ENCODE data around the gene CHD2. TPM values are rescaled to one million over a fixed set of nuclear protein-coding genes. Genes with fewer than 3 reads are reported as not detected.

CHD2 gene
- polyA plus RNA-seq, 2 donors, result 25.8 to 32.8 TPM

- Histone ChIP-seq H3K4me1 (ENCODE audit: control insufficient read depth in 2 of 2, insufficient read depth in 2 of 2, low read length in 1 of 2) (peaks cover 0 to 3% of the 10 kb centered on the region in 2 donors), H3K4me3 (ENCODE audit: low read depth in 1 of 2, low read length in 2 of 2) (no peak overlapping the region), H3K9me3 (ENCODE audit: control insufficient read depth in 2 of 2, insufficient read depth in 1 of 2, low read depth in 1 of 2, low read length in 1 of 2) (no peaks in the 10 kb centered on the region), H3K27me3 (ENCODE audit: control insufficient read depth in 1 of 2, insufficient read depth in 2 of 2, low read length in 2 of 2) (no peaks in the 10 kb centered on the region), H3K27ac (ENCODE audit: low read depth in 2 of 2, low read length in 1 of 2) (no peak overlapping the region), H3K36me3 (ENCODE audit: control insufficient read depth in 2 of 2, insufficient read depth in 2 of 2, low read length in 1 of 2) (peaks cover 0 to 4% of the 10 kb centered on the region in 2 donors)
These were observed 3.6 kb upstream of the CHD2 start for GRCh38 chr15:92896561-92896960.

- Histone ChIP-seq H3K27ac (ENCODE audit: low read depth in 2 of 2, low read length in 1 of 2) (no peak overlapping the region), H3K27me3 (ENCODE audit: control insufficient read depth in 1 of 2, insufficient read depth in 2 of 2, low read length in 2 of 2) (no peaks in the 10 kb centered on the region), H3K4me1 (ENCODE audit: control insufficient read depth in 2 of 2, insufficient read depth in 2 of 2, low read length in 1 of 2) (peaks cover 0 to 3% of the 10 kb centered on the region in 2 donors), H3K36me3 (ENCODE audit: control insufficient read depth in 2 of 2, insufficient read depth in 2 of 2, low read length in 1 of 2) (peaks cover 0 to 4% of the 10 kb centered on the region in 2 donors), H3K4me3 (ENCODE audit: low read depth in 1 of 2, low read length in 2 of 2) (no peak overlapping the region), H3K9me3 (ENCODE audit: control insufficient read depth in 2 of 2, insufficient read depth in 1 of 2, low read depth in 1 of 2, low read length in 1 of 2) (no peaks in the 10 kb centered on the region)
- 78 to 79% methylated on average over 1 of the region's 1 CpG for WGBS, 2 donors
These were observed 2.5 kb upstream of the CHD2 start for GRCh38 chr15:92897620-92898019.

GRCh38 chr15:92898988-92899582 lies 1.0 kb upstream of the CHD2 start:
- peaks cover 0 to 3% of the 10 kb centered on the region in 2 donors for H3K4me1 ChIP-seq (ENCODE audit: control insufficient read depth in 2 of 2, insufficient read depth in 2 of 2, low read length in 1 of 2)
- no peaks in the 10 kb centered on the region for H3K9me3 ChIP-seq (ENCODE audit: control insufficient read depth in 2 of 2, insufficient read depth in 1 of 2, low read depth in 1 of 2, low read length in 1 of 2)
- H3K27ac ChIP-seq (ENCODE audit: low read depth in 2 of 2, low read length in 1 of 2), result no peak overlapping the region
- no peaks in the 10 kb centered on the region for H3K36me3 ChIP-seq (ENCODE audit: control insufficient read depth in 2 of 2, insufficient read depth in 2 of 2, low read length in 1 of 2)
- H3K4me3 ChIP-seq (ENCODE audit: low read depth in 1 of 2, low read length in 2 of 2), result no peak overlapping the region
- no peaks in the 10 kb centered on the region for H3K27me3 ChIP-seq (ENCODE audit: control insufficient read depth in 1 of 2, insufficient read depth in 2 of 2, low read length in 2 of 2)
- 87 to 88% methylated on average over 5 of the region's 5 CpGs for whole genome bisulfite sequencing, 2 donors

GRCh38 chr15:92899601-92899947 lies 550 bp upstream of the CHD2 start:
- 80 to 89% methylated on average over 1 of the region's 1 CpG for WGBS, 2 donors
- H3K4me3 ChIP-seq (ENCODE audit: low read depth in 1 of 2, low read length in 2 of 2), result no peak overlapping the region
- H3K27me3 ChIP-seq (ENCODE audit: control insufficient read depth in 1 of 2, insufficient read depth in 2 of 2, low read length in 2 of 2), result no peaks in the 10 kb centered on the region
- peaks cover 0 to 2% of the 10 kb centered on the region in 2 donors for H3K4me1 ChIP-seq (ENCODE audit: control insufficient read depth in 2 of 2, insufficient read depth in 2 of 2, low read length in 1 of 2)
- H3K27ac ChIP-seq (ENCODE audit: low read depth in 2 of 2, low read length in 1 of 2), result peak overlapping the region; percentile 97 to 98
- H3K9me3 ChIP-seq (ENCODE audit: control insufficient read depth in 2 of 2, insufficient read depth in 1 of 2, low read depth in 1 of 2, low read length in 1 of 2), result no peaks in the 10 kb centered on the region
- H3K36me3 ChIP-seq (ENCODE audit: control insufficient read depth in 2 of 2, insufficient read depth in 2 of 2, low read length in 1 of 2), result no peaks in the 10 kb centered on the region

GRCh38 chr15:92900731-92901071 lies 577 bp downstream of the CHD2 start:
- Histone ChIP-seq H3K9me3 (ENCODE audit: control insufficient read depth in 2 of 2, insufficient read depth in 1 of 2, low read depth in 1 of 2, low read length in 1 of 2) (no peaks in the 10 kb centered on the region), H3K36me3 (ENCODE audit: control insufficient read depth in 2 of 2, insufficient read depth in 2 of 2, low read length in 1 of 2) (no peaks in the 10 kb centered on the region), H3K4me1 (ENCODE audit: control insufficient read depth in 2 of 2, insufficient read depth in 2 of 2, low read length in 1 of 2) (no peaks in the 10 kb centered on the region), H3K4me3 (ENCODE audit: low read depth in 1 of 2, low read length in 2 of 2) (peak overlapping the region in 1 of 2 donors; percentile 87), H3K27ac (ENCODE audit: low read depth in 2 of 2, low read length in 1 of 2) (peak overlapping the region in 1 of 2 donors; percentile 97), H3K27me3 (ENCODE audit: control insufficient read depth in 1 of 2, insufficient read depth in 2 of 2, low read length in 2 of 2) (no peaks in the 10 kb centered on the region)
- WGBS, 2 donors, result 0 to 1% methylated on average over 6 of the region's 6 CpGs

- no peaks in the 10 kb centered on the region for H3K9me3 ChIP-seq (ENCODE audit: control insufficient read depth in 2 of 2, insufficient read depth in 1 of 2, low read depth in 1 of 2, low read length in 1 of 2)
- 0% methylated on average over 8 of the region's 8 CpGs for WGBS, 2 donors
- peak overlapping the region in 1 of 2 donors; percentile 87 for H3K4me3 ChIP-seq (ENCODE audit: low read depth in 1 of 2, low read length in 2 of 2)
- peak overlapping the region in 1 of 2 donors; percentile 91 for H3K27ac ChIP-seq (ENCODE audit: low read depth in 2 of 2, low read length in 1 of 2)
- H3K27me3 ChIP-seq (ENCODE audit: control insufficient read depth in 1 of 2, insufficient read depth in 2 of 2, low read length in 2 of 2), result no peaks in the 10 kb centered on the region
- H3K4me1 ChIP-seq (ENCODE audit: control insufficient read depth in 2 of 2, insufficient read depth in 2 of 2, low read length in 1 of 2), result no peaks in the 10 kb centered on the region
- no peaks in the 10 kb centered on the region for H3K36me3 ChIP-seq (ENCODE audit: control insufficient read depth in 2 of 2, insufficient read depth in 2 of 2, low read length in 1 of 2)
These were observed 1.1 kb downstream of the CHD2 start for GRCh38 chr15:92901072-92901761.

GRCh38 chr15:92901995-92902394 lies 1.9 kb downstream of the CHD2 start:
- Histone ChIP-seq H3K9me3 (ENCODE audit: control insufficient read depth in 2 of 2, insufficient read depth in 1 of 2, low read depth in 1 of 2, low read length in 1 of 2) (no peaks in the 10 kb centered on the region), H3K4me1 (ENCODE audit: control insufficient read depth in 2 of 2, insufficient read depth in 2 of 2, low read length in 1 of 2) (no peaks in the 10 kb centered on the region)

GRCh38 chr15:92902737-92903593 lies 2.8 kb downstream of the CHD2 start:
- peak overlapping the region in 1 of 2 donors; percentile 68 for H3K4me3 ChIP-seq (ENCODE audit: low read depth in 1 of 2, low read length in 2 of 2)
- WGBS, 2 donors, result 1 to 4% methylated on average over 4 of the region's 4 CpGs
- H3K4me1 ChIP-seq (ENCODE audit: control insufficient read depth in 2 of 2, insufficient read depth in 2 of 2, low read length in 1 of 2), result no peaks in the 10 kb centered on the region
- H3K27me3 ChIP-seq (ENCODE audit: control insufficient read depth in 1 of 2, insufficient read depth in 2 of 2, low read length in 2 of 2), result no peaks in the 10 kb centered on the region
- H3K27ac ChIP-seq (ENCODE audit: low read depth in 2 of 2, low read length in 1 of 2), result peak overlapping the region in 1 of 2 donors; percentile 82
- no peaks in the 10 kb centered on the region for H3K36me3 ChIP-seq (ENCODE audit: control insufficient read depth in 2 of 2, insufficient read depth in 2 of 2, low read length in 1 of 2)
- no peaks in the 10 kb centered on the region for H3K9me3 ChIP-seq (ENCODE audit: control insufficient read depth in 2 of 2, insufficient read depth in 1 of 2, low read depth in 1 of 2, low read length in 1 of 2)

More at GRCh38 chr15:92901995-92902394, 1.9 kb downstream of the CHD2 start:
- Histone ChIP-seq H3K27me3 (ENCODE audit: control insufficient read depth in 1 of 2, insufficient read depth in 2 of 2, low read length in 2 of 2) (no peaks in the 10 kb centered on the region), H3K27ac (ENCODE audit: low read depth in 2 of 2, low read length in 1 of 2) (no peak overlapping the region), H3K36me3 (ENCODE audit: control insufficient read depth in 2 of 2, insufficient read depth in 2 of 2, low read length in 1 of 2) (no peaks in the 10 kb centered on the region), H3K4me3 (ENCODE audit: low read depth in 1 of 2, low read length in 2 of 2) (peak overlapping the region in 1 of 2 donors; percentile 64)
- 0% methylated on average over 2 of the region's 2 CpGs for WGBS, 2 donors

- Histone ChIP-seq H3K9me3 (ENCODE audit: control insufficient read depth in 2 of 2, insufficient read depth in 1 of 2, low read depth in 1 of 2, low read length in 1 of 2) (no peaks in the 10 kb centered on the region), H3K4me3 (ENCODE audit: low read depth in 1 of 2, low read length in 2 of 2) (peak overlapping the region in 1 of 2 donors; percentile 66), H3K4me1 (ENCODE audit: control insufficient read depth in 2 of 2, insufficient read depth in 2 of 2, low read length in 1 of 2) (no peaks in the 10 kb centered on the region), H3K27me3 (ENCODE audit: control insufficient read depth in 1 of 2, insufficient read depth in 2 of 2, low read length in 2 of 2) (no peaks in the 10 kb centered on the region), H3K27ac (ENCODE audit: low read depth in 2 of 2, low read length in 1 of 2) (peak overlapping the region; percentile 98 to 99), H3K36me3 (ENCODE audit: control insufficient read depth in 2 of 2, insufficient read depth in 2 of 2, low read length in 1 of 2) (no peaks in the 10 kb centered on the region)
- 2 to 4% methylated on average over 8 of the region's 8 CpGs for WGBS, 2 donors
These were observed 3.5 kb downstream of the CHD2 start for GRCh38 chr15:92903631-92903965.
